ENCODE measurements around the gene TBC1D4. TPM values are rescaled to one million over a fixed set of nuclear protein-coding genes. Genes with fewer than 3 reads are reported as not detected.

TBC1D4 gene
- total and polyA plus RNA-seq, 2 experiments from 2014 or later, result 18.7 to 38.2 TPM

DNA sequence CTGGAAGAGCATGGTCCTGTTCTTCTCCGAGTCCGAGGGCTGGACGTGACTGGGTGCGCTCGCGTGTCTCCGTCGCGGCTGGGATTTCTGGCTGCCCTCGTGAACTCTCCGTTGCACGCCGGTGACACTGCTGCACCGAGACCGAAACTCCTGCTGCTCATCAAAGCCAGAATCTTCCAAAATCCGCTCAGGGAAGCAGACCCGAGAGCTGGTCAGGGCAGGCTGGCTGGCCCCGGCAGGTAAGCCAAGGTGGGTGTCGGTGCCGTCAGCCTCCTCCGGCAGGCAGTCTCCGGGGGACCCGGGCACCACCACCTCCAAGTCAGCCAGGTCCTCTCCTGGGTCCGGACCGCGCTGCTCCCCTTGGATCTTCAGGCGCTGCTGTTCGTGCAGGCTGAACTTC is 119.9 kb downstream of the TBC1D4 start:
- H3K36me3 Mint-ChIP-seq (ENCODE audit: low read depth), result no peaks in the 10 kb centered on the region

More for the DNA sequence above, 119.9 kb downstream of the TBC1D4 start:
- Histone ChIP-seq H3K4me2 (no peak overlapping the region), H3K27ac (ENCODE audit: low read depth) (no peak overlapping the region), H3K4me3 (no peak overlapping the region), H3K79me2 (replicated peaks; ENCODE audit: insufficient read depth) (no peaks in the 10 kb centered on the region), H3K4me1 (ENCODE audit: insufficient read depth) (0 out of 2 replicates have a peak, but pooled peaks cover 3% of the 10 kb centered on the region), H4K20me1 (replicated peaks; ENCODE audit: insufficient read depth) (no peaks in the 10 kb centered on the region), H2AFZ (no peak overlapping the region), H3F3A (replicated peaks; ENCODE audit: low read depth) (no peaks in the 10 kb centered on the region), H3K27me3 (ENCODE audit: insufficient read depth) (no peaks in the 10 kb centered on the region), H3K9me2 (ENCODE audit: insufficient read depth) (no peaks in the 10 kb centered on the region), H3K36me3 (ENCODE audit: insufficient read depth) (no peaks in the 10 kb centered on the region)
- H3K4me3 Mint-ChIP-seq, result no peak overlapping the region
- peaks cover 20% of the 10 kb centered on the region for H3K4me1 Mint-ChIP-seq
- no peaks in the 10 kb centered on the region for H3K27me3 Mint-ChIP-seq (ENCODE audit: insufficient read depth, low read depth, poor library complexity)
- ATAC-seq, result no peak
- DNase-seq (ENCODE audit: low spot score), result no peak
- no peaks in the 10 kb centered on the region for H3K9me3 Mint-ChIP-seq
- H3K27ac Mint-ChIP-seq, result no peak overlapping the region; the same call in 1 of the 2 replicates
- TF ChIP-seq ZNF331 (CRISPR knock-in tag; IDR thresholded peaks at IDR 0.05; ENCODE audit: low read depth) (no peak), CREB1 (CRISPR knock-in tag; IDR thresholded peaks at IDR 0.05; ENCODE audit: low read depth) (no peak), ZNF462 (CRISPR knock-in tag; IDR thresholded peaks at IDR 0.05) (no peak), ZNF114 (CRISPR knock-in tag; IDR thresholded peaks at IDR 0.05) (no peak), ETS1 (IDR thresholded peaks at IDR 0.05) (no peak), REST (IDR thresholded peaks at IDR 0.05; ENCODE audit: unreplicated experiment) (no peak), POLR2AphosphoS5 (IDR thresholded peaks at IDR 0.05; ENCODE audit: low read depth) (no peak), CTCF (conservative IDR thresholded peaks at IDR 0.05; ENCODE audit: low read depth in 2 of 2) (no peak), JUNB (IDR thresholded peaks at IDR 0.05; ENCODE audit: unreplicated experiment) (no peak), EZH2 (IDR thresholded peaks at IDR 0.05; ENCODE audit: low read depth, unreplicated experiment) (no peak), STAT1 (IDR thresholded peaks at IDR 0.05; ENCODE audit: unreplicated experiment) (no peak), EZH2phosphoT487 (IDR thresholded peaks at IDR 0.05; ENCODE audit: unreplicated experiment) (no peak), NANOG (IDR thresholded peaks at IDR 0.05; ENCODE audit: borderline replicate concordance) (no peak)
